GM18507 (cell line): ENCODE measurements around the gene DOK6.

Source experiments
- DNase-seq: peaks from one replicate; pipeline ENCODE4 v3.0.0; 2011; ENCODE audit warnings: low read depth; ENCODE audit not compliant: insufficient read length; ENCODE audit errors: extremely low spot score
- FAIRE-seq: peaks from 2 replicates; lab custom pipeline; 2011; peaks lifted over from hg19 to GRCh38; lab: Jason Lieb, UNC

DOK6 gene

DNA sequence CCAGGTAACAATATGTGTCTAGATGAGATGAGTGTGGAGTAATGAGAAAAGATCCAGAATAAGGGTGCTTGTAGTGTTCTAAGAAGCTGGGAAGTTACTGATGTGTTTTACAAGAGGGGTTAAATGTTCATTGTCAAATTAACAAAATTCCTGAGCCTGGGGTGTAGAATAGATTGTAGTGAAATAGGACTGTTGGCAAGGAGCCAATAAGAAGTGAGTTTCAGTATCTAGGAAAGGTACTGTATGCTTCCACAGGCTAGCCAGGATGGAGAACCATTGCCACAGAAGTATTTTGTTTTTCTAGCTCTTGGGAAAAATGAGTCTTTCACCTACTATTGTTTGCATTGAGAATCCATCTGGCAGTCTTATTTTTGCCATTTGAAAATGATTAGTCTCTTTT lies 10.5 kb downstream of the DOK6 start:
- FAIRE-seq (no peak), DNase-seq (no peak)

DNA sequence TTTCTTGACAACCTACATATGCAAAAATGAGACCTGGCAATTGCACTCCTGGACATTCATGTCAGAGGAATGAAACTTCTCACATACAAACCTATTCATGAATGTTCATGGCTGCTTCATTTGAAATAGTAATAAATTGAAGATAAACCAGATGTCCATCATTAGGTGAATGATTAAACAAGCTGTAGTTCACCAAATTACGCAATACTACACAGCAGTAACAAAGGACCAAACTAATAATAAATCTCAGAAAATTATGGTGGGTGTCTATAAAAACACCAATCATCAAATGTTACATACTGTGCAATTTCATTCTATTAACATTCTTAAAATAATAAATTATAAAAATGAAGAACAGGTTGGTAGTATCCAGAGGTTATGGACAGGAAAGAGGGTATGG lies 13.5 kb downstream of the DOK6 start:
- FAIRE-seq (no peak), DNase-seq (no peak)

DNA sequence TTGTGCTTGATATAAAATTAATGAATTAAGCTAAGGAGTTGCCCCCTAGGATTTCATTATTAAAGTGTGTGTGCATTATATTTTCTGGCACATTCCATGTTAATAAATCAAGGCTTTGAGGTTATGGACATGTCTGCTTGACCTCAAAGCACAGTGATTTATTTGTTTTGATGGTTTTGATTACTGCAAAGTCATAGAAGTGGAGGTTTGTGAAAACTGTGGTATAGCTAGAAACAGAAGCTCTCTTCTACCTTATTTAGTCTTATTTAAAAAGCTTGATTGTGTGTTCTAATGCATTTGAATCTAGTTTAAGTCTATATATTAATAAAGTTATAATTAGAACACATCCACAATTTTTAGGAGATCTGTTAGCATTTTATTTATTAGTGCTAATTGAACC lies 32.2 kb downstream of the DOK6 start:
- no peak for DNase-seq
- FAIRE-seq = no peak

DNA sequence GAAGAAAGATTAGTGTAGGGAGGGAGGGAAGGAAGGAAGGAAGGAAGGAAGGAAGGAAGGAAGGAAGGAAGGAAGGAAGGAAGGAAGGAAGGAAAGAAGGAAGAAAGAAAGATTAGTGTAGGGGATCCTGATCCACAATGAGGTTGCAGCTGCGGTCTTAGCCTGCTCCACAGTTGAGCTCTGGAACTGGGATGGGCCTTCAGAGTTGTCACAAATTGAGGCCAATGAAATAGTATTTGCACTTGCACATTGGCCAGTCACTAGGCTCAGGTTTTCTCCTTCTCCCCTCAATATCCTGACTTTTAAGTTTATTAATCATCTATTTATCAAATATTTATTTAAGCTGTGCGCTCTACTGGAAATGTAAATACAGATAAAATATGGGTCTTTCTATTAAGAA lies 34.3 kb downstream of the DOK6 start:
- FAIRE-seq (no peak), DNase-seq (no peak)

DNA sequence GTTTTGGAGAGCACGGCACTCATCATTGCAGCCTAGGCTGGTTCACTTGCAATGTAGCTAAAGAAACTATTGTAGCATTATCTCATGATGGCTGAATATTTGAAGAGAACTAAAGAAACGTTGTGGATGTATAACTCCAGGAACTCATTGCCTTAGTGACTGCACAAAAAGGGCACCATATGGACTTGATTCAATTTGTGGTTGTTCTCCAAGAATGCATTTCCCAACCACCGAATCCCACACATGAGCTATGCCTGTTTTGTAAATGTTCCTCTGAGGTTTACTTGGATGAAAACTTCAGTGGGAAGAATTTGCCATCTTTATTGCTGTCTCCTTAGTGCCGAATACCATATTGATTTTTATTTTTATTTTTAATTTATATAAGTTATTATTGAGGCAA lies 43.5 kb downstream of the DOK6 start:
- FAIRE-seq = no peak
- DNase-seq = no peak

DNA sequence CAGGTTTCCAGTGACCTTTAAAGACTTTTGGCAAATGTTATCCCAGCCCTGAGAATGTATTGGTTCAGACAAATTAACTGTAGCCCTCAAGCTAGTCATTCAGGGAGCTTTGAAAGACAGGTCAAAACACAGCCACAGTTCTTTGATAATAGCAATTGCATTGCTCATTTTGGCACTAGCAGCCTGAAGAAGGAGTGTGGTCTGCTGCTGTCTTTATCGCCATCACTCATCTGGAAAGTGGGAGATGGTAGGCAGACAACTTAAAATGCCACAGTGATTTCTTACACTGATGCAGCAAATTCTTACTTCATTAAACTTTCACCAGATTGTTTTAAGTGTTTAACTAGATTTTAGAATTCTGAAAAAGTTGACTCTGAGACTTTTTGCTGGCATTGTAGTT lies 47.2 kb downstream of the DOK6 start:
- FAIRE-seq = no peak
- DNase-seq = no peak

DNA sequence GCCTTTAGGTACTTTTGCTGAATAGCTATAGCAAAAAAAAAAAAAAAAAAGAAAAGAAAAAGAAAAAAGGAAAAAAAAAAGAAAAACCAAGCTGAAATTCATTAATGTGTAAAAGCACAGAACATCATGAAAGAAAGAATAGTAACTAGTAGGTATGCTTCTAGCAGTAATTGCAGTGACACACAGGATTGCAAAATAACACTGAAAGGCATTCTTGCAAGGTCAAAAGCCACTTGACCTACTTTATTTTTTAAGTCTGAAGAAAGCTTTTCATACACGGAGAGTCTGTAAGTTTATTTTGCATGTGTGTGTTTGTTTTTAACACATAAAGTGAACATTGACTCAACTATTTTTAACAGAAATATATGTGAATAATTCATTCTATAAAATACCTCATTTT lies 54.4 kb downstream of the DOK6 start:
- no peak for DNase-seq
- FAIRE-seq = no peak

DNA sequence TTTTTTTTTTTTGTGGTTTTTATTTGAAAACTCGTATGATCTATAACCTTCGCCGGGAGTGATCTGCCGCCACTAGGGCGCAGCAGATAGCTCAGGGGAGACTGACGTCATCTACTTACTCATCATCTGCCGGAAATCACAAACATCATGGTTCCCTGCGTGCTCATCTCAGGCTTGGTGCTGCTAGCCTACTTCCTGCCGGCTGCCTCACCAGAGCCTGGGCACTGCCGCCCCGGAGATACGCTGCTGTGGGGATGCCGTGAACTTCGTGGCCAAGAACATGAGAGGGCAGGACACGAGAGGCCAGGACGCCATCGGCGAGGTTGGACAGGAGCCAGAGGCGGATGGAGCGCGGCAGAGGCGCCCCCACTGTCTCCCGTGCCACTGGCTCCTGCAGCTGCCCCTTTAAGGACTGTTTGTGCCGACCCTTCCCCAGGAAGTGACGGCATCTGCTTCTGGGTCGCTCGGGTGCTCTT lies 68.8 kb downstream of the DOK6 start:
- no peak for FAIRE-seq
- peak; percentile 5 for DNase-seq

DNA sequence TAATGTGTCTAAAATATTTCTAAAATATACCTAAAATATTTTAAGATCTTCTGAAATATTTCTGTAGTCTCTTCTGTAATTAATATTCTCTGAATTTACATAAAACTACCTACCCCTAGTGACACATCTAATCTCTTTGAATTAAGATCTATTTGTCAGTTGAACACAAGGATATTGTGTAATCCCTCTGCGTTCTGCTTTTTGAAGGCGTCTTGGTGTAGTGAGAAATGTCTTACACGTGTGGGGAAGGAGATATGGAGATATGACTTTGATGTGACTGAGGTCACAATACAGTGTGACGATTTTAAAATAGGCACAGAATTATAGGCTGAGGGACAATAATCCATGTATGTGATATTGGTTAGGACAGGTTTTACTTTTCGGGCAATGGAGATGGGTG lies 79.8 kb downstream of the DOK6 start:
- DNase-seq = no peak
- no peak for FAIRE-seq

DNA sequence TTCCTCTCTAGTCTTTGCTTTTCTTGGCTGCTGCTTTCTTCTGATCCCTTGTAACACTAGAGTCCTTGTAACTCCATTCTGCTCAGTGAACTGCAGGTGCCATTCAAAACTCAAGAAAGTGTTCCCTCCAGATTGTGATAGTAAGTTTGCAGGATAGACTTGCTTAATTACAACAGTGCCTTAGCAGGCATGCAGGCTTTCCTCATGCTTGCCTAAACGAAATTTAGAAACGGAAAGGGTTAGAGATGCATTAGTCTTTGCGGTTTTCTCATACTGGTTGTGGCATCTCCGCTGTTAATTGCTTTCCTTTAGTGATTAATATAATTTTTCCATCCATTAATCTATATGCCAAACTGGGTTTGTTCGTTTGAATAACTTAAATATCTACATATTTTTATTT lies 82.9 kb downstream of the DOK6 start:
- DNase-seq = no peak
- FAIRE-seq = no peak

DNA sequence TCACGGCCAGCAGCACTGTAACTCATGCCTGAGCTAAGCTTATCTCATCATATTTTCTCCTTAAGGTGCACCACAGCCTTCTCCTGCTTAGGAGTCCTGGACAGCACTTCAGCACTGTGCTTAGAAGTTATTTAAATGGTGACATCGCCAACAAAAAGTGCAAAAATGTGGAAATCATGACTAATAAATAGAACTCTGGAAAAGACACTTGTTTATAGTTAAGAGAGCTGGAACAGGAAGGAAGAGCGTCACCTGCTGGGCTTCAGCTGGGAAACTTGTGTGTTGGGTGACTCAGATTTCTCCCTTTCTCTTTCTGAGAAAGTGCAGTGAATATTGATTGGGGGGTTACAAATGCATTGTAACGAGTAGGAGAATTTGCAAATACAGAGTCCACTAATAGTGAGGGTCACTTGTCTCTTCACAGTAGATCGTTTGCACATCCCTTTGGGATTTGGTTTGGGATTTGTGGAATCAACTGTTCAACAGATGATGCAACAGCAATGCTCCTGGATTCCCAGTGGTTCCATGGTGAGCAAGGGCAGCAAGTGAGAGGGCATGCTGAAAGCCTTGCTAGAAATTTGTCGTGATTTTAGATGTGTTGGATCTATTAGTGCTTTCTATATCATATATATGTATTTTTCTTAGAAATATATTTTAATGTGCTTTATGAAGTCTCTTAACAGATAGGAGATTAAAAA lies 84.2 kb downstream of the DOK6 start:
- FAIRE-seq (no peak), DNase-seq (no peak)

DNA sequence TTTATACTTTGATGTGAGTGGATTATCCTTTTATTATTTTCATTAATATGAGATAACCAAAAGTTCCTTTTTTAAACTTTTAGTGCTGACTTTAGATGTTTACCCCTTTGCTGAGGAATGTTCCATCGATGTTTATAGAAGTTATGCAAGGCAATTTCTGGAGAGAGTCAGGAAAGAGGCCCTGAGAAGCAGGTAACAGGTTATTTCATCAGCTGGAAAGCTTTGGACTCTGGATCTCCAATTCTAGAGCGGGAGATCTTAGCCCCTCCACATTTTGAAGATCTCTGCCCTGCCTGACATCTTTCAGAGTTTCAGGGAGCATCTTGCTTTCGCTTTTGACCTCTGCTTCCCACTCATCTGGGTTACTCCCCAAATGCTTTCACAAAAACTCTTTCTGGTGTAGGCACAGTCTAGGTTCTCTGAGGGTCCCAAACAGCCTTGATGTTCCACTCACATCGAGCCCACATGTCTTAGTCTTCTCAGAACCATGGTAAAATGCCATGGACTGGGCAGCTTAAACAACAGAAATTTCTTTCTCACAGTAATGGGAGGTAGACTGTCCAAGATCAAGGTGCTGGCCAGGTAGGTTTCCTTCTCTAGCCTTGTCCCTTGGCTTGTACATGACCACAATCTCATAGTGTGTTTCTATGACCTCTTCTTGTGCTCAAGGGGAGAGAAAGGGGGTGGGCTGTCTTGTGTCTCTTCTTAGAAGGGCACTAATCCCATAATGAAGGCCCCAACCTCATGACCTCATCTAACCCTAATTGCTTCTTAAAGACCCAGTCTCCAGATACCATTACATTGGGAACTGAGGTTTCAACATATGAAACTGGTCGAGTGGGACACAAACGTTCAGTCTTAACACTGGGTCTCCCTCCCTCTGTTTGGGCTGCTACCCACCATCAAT lies 87.1 kb downstream of the DOK6 start:
- DNase-seq (no peak), FAIRE-seq (no peak)

DNA sequence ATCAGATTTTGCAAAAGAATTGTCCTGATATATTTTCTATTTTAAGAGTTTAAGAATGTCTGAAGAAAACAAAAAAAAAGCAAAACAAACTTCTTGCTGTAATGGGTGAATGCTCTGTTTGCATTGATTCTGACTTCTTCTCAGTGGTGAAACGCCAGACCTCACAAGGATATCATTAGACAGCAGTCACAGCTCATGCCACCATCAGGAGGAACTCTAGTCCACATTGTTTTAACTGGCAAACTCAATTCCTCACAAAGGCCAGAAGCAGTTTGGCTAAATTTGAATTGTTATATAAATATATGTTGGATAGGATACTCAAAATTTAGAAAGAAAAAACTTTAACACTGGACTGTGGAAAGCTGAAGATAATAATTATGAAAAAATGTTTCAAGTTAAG lies 89.4 kb downstream of the DOK6 start:
- DNase-seq (no peak), FAIRE-seq (no peak)

DNA sequence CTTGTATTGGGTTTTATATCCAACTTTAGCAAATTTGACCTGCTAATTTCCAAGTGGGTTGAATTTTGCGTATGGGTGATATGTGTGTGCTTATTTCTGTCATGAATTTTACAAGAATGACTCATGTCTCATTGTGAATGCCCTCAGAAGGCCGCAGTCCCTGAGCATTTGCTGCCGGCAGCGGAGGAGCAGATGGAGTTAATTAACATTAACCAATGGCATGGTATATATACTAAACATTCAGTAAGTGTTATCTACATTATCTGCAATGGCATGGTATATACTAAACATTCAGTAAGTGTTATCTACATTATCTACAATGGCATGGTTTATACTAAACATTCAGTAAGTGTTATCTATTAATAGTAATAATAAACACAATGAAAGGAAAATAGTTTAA lies 90.1 kb downstream of the DOK6 start:
- no peak for DNase-seq
- FAIRE-seq = no peak

DNA sequence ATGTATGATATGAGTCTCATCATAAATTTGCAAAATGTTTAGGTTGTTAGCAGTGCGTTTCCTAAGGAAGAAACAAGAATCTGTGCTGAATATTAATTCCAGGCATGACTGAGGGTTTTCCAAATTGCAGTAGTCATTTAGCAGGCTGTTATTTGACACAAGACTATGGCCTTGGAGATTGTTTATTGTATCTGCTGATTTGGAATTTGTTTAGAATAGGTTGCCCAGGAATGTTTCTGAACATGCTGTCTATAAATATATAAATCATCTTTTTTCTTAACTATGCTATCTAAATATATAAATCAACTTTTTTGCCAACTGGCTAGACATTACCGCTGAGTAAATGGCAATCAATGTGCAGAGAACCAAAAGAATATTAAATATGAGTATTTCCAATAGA lies 90.9 kb downstream of the DOK6 start:
- FAIRE-seq (no peak), DNase-seq (no peak)

DNA sequence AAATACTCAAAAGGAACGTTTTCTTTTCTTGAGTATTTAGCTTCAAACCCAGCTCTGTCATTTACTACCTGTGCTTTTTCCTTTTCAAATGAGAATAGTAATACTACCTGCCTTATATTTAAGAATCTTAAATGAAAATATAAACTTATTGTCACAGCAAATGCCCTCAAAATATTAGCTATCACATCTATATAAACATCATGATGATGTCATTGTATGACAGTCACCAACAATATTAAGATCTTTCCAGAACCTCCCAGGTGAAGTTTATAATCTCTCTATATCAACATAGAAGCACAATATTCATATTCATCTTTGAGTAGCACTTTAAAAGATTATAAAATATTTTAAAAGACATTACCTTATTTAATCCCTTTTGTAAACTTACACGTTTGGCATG lies 92.2 kb downstream of the DOK6 start:
- FAIRE-seq = no peak
- DNase-seq = no peak

DNA sequence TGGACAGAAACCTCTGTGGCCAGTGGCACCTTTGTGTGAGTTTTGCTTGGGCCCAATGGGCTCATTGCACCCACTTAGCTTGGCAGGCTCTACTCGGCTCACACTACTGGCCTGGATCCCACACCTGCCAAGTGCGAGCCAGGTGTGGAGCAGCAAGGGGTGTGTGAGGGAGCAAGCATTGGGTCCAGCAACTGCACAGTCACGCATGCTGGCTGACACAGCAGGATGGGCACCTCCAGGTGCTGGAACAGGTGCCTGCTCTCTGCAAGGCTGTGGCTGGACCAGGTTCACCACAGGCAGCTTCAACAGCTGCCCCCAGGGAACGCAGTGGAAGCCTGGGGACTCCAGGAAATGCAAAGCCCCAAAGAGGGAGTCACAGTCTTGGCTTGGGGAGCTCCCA lies 94.2 kb downstream of the DOK6 start:
- no peak for DNase-seq
- FAIRE-seq = no peak

DNA sequence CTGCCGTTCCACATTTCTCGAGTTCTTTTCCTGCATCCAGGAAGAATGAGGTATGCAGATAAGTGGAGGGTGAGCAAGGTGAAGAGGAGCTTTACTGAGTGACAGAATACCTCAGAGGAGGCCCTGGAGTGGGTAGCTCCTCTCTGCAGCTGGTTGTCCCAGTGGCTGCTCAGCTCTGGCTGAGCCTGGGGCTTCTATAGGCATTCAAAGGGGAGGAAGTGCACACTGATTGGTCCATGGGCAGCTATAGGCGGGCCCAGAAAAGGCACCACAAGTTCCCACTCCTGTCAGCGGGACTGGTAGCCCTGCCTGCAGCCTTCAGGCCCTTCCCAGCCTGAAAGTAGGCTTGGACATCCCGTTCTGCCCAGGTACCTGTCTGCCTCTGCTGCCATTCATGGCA lies 94.7 kb downstream of the DOK6 start:
- DNase-seq = no peak
- FAIRE-seq = no peak

DNA sequence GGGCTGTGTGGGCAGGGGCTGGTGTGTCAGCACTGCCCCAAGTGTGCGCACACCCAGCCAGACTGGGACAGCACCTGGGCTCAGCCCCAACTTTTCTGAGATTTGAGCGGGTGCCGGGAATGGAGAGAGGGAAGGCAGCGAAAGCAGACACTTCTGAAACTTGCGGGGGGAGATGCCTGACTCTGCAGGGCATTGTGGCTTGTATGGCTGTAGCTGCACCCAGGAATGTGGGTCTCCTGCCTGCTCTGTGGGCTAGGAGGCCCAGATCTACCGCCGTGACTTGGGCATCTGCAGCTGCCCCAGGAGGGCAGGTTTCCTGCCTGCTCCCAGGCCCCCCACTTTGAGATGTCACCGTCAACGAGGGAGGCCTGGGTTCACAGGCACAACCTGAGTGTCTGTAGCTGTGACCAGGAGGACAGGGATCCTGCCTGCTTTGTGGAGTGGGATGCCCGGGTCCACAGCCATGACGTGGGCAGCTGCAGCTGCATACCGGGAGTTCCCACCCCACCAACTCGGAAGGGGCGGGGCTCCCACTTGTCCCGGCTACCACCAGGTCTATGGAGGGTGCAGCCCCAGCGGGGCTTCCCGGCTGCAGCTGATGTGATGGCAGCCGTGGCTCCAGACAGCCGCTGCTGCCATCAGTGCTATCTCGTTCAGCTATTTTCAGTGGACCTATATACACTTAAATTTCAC lies 95.3 kb downstream of the DOK6 start:
- DNase-seq (no peak), FAIRE-seq (no peak)

DNA sequence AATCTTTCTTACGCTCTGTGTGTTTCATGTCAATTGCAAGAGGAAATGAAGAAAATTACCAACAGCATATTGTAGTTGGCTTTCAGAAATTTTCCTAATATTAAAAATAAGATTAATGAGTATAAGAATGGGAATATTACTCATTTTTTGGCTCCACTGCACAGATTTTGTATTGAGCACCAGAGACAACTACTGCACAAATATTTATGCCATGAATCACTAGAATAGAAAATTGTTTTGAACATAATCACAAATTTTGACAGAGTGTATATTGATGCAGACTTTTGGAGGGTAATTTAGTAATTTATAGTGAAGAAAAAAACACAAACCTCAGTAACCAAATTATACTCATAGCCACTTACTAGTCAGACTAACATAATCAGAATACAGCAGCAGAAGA lies 118.3 kb downstream of the DOK6 start:
- DNase-seq (no peak), FAIRE-seq (no peak)

DNA sequence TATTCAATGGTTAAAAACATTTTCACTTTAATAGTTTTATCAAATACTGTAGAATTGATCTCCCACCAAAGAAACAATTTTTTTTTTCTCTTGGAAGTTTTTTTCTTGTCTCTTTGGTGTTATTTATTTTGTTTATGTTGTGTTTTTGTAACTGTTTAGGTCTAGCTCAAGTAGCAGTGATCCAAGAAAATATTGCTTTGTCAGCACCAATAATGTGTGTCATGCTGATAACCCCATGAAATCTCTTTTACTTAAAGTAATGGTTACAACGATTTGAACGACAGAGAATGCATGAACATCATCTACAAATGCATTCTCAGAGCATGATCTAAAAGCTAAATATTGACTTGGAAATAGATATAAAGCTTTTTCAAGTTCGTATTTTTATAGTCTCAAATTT lies 122.9 kb downstream of the DOK6 start:
- FAIRE-seq = no peak
- DNase-seq = no peak
